Spleen (tissue), 7 donors: ENCODE data around the gene RPS17.

Experiments used
- POLR2A ChIP-seq, 3 donors: fragments of 450-650 bp; IDR thresholded peaks; one replicate each; pipeline ENCODE4 v1.5.1; 2017; ENCODE audit warnings: antibody characterized with exemption in 3 of 3, mild to moderate bottlenecking in 1 of 3
- POLR2AphosphoS5 ChIP-seq, 3 donors: sonication (generic); formaldehyde crosslinking; IDR thresholded peaks; one replicate each; pipeline ENCODE4 v1.5.1; 2017; ENCODE audit warnings: antibody characterized with exemption in 3 of 3
- TF ChIP-seq, protein P1 (sequence below), 11 experiments: fragments of 200-600 bp in 7 of 11; fragments of 450-650 bp in 4 of 11; sonication (generic) in 4 of 11; IDR thresholded peaks in 8 of 11; conservative IDR thresholded peaks in 3 of 11; 1 replicate in 7 of 11; 2 replicates in 4 of 11; pipeline versions ENCODE4 v1.4.0 to v1.8.0; 2016 to 2021; ENCODE audit warnings: antibody characterized with exemption in 11 of 11, inconsistent platforms in 4 of 11, mild to moderate bottlenecking in 1 of 11
- donor health status: DM: no; HTN: no; CAD: no; lungs with moderate emphysema.
- donor health status: DM: no; HTN: no; CAD: no.
- donor health status: DM: no; HTN: no; CAD: no.

- TF ChIP-seq, protein P1, sequence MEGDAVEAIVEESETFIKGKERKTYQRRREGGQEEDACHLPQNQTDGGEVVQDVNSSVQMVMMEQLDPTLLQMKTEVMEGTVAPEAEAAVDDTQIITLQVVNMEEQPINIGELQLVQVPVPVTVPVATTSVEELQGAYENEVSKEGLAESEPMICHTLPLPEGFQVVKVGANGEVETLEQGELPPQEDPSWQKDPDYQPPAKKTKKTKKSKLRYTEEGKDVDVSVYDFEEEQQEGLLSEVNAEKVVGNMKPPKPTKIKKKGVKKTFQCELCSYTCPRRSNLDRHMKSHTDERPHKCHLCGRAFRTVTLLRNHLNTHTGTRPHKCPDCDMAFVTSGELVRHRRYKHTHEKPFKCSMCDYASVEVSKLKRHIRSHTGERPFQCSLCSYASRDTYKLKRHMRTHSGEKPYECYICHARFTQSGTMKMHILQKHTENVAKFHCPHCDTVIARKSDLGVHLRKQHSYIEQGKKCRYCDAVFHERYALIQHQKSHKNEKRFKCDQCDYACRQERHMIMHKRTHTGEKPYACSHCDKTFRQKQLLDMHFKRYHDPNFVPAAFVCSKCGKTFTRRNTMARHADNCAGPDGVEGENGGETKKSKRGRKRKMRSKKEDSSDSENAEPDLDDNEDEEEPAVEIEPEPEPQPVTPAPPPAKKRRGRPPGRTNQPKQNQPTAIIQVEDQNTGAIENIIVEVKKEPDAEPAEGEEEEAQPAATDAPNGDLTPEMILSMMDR (IDR thresholded peaks at IDR 0.05 in 8 of 11, conservative IDR thresholded peaks at IDR 0.05 in 3 of 11) = no peak
- no peak for TF ChIP-seq POLR2AphosphoS5 (IDR thresholded peaks at IDR 0.05)
- TF ChIP-seq POLR2A (IDR thresholded peaks at IDR 0.05) = no peak
These were observed 11.5 kb upstream of the RPS17 start for GRCh38 chr15:82551646-82552247.
